ENCODE data around the gene MLXIP.

Gene MLXIP

DNA sequence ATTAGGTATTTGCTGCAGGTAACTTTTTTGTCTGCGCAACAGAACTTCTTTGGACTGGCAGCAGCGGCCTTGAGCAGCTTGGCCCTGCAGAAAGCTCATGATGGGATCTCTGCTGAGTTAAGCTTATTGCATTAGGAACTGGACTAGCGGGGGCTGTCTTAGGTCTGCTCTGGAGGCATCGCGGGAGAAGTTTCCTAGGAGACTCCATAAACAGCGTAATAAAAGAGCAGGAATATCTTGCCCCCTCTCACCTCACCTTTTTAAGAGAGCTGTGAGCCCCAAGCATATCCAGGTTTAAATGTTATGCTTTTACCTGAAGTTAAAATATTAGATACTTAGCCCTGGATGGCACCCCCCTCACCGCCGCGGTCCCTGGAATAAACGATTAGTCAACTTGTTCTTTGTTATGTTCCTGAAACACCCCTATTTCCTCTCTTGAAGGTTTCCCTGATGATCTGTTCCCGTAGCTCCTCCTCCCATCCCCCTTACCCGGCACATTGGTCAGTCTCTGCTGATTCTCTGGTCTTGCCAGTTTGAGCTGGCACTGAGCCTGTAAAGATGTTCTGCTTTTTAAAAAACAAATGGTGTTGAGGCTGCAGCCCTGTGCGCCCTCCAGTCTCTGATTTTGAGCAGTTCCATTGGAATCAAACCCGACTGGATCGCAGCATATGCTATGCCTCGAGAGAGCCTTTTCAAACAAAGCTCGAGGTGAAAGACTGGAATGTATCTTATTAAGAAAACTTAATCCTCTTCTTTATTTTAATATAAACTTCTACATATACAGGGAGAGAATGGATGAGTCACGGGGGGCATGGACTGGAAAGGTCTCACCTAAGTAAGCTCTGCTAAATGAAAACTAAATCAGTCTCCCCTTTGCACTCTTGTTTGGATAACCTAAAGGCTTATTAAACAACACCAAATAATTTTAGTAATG lies 1.9 kb downstream of the MLXIP start:
- TF ChIP-seq FOXP2 (optimal IDR thresholded peaks at IDR 0.05; ENCODE audit: control extremely low read depth, extremely low read length, insufficient read depth): no peak
- TF ChIP-seq POLR2AphosphoS5 (IDR thresholded peaks at IDR 0.05; ENCODE audit: borderline replicate concordance, low read depth, low read length): no peak
- no peak for TF ChIP-seq EZH2 (IDR thresholded peaks at IDR 0.05)
- H3K27ac ChIP-seq: no peak overlapping the region
- H3K9me3 ChIP-seq (ENCODE audit: low read depth, low read length): no peaks in the 10 kb centered on the region
- peak overlapping the region; percentile 91 for H3K4me3 ChIP-seq
- H3K9ac ChIP-seq (ENCODE audit: insufficient read length): no peak overlapping the region
- no peaks in the 10 kb centered on the region; the same call in 1 of the 2 replicates for H3K36me3 ChIP-seq (ENCODE audit: insufficient read depth, low read length)
- DNase-seq (ENCODE audit: low read depth, low spot score): no peak

DNA sequence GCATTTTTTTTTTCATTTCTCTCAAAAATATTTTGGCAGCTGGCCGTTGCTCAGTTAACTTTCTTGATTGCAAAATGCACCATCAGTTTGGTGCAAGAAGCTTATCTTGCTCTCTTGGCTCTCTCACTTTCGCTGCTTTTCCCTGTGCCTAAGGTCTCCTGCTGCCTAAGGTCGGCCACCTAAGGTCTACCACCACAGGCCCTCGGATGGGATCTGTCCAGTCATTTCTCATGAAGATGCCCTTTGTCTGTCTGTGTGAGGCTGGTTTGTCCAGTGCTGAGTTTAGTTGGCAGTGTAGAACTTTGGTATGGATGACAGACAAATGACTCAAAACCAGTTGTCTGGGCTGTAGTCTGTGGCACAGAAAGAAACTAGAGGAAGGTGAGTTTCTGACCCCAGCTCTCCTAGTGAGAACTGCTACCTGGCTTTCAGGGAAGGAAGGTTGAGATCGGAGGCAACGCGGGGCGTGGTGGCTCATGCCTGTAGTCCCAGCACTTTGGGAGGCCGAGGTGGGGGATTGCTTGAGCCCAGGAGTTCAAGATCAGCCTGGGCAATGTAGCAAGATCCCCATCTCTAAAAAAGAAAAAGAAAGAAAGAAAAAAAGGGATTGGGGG lies 2.6 kb downstream of the MLXIP start:
- Histone ChIP-seq H3K36me3 (ENCODE audit: insufficient read depth, low read length) (no peaks in the 10 kb centered on the region; the same call in 1 of the 2 replicates), H3K9me3 (ENCODE audit: low read depth, low read length) (no peaks in the 10 kb centered on the region), H3K9ac (ENCODE audit: insufficient read length) (no peak overlapping the region), H3K4me3 (peak overlapping the region; percentile 44), H3K27ac (no peak overlapping the region)
- DNase-seq (ENCODE audit: low read depth, low spot score): no peak
- no peak for TF ChIP-seq POLR2AphosphoS5 (IDR thresholded peaks at IDR 0.05; ENCODE audit: borderline replicate concordance, low read depth, low read length)
- TF ChIP-seq EZH2 (IDR thresholded peaks at IDR 0.05): no peak
- no peak for TF ChIP-seq FOXP2 (optimal IDR thresholded peaks at IDR 0.05; ENCODE audit: control extremely low read depth, extremely low read length, insufficient read depth)

DNA sequence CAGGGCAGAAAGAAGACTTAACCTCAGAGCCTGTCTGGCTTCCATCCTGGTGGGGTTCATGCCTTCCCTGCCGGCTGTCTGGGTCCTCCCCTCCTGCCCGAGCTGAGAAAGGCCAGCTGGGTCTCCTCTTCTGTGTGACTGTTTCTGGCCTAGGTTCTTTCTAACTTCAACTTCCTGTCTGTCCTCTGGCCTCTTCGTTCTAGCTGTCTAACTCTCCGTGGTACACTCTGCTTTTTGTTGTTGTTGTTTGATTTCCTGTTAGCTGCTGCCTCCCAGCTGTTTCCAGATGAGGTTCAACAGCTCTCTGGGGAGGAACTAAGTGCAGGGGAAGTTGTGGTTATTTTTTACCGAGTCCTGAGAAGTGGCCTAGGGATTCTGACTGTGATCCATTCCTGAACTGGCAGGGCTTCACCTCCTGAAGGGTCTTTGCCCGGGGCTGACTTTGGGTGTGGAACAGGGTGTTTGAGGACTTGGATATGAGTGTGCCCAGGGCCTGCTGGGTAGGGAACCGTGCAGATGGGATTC lies 3.2 kb downstream of the MLXIP start:
- H3K4me3 ChIP-seq: peak overlapping the region; percentile 44

DNA sequence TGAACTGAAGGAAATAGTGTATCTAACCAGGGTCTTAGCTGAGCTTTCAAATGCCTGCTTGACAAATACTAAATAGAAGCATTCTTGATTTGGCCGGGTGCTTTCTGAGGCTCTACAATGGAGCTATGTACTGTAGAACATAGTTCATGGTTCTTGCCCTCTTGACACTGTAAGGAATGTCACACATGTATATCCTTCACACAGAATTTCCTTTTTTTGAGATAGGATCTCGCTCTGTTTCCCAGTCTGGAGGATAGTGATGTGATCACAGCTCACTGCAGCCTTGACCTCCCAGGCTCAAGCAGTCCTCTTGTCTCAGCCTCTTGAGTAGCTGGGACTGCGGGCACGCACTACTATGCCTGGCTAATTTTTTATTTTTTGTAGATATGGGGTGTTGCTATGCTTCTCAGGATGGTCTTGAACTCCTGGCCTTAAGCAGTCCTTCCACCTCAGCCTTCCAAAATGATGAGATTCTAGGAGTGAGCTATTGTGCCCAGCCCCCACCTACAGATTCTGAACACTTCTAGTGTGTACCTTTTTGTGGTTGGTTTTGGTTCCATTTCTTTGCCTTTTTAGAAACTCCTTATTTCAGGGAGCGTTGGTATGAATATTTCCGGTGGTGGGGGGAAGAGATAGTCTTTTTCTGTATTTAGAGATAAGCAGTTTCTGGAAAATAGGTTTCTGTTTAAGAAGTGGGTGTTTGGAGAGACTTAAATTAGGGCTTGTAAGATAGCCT lies 4.2 kb downstream of the MLXIP start:
- no peak for TF ChIP-seq POLR2AphosphoS5 (IDR thresholded peaks at IDR 0.05; ENCODE audit: borderline replicate concordance, low read depth, low read length)
- no peak for TF ChIP-seq FOXP2 (optimal IDR thresholded peaks at IDR 0.05; ENCODE audit: control extremely low read depth, extremely low read length, insufficient read depth)
- TF ChIP-seq EZH2 (IDR thresholded peaks at IDR 0.05): no peak
- Histone ChIP-seq H3K27ac (no peak overlapping the region), H3K9me3 (ENCODE audit: low read depth, low read length) (no peaks in the 10 kb centered on the region), H3K4me3 (no peak overlapping the region; the same call in 1 of the 2 replicates), H3K9ac (ENCODE audit: insufficient read length) (no peak overlapping the region), H3K36me3 (ENCODE audit: insufficient read depth, low read length) (no peaks in the 10 kb centered on the region; the same call in 1 of the 2 replicates)
- DNase-seq (ENCODE audit: low read depth, low spot score): no peak

More for the DNA sequence above, 3.2 kb downstream of the MLXIP start:
- Histone ChIP-seq H3K27ac (no peak overlapping the region), H3K36me3 (ENCODE audit: insufficient read depth, low read length) (no peaks in the 10 kb centered on the region; the same call in 1 of the 2 replicates), H3K9ac (ENCODE audit: insufficient read length) (no peak overlapping the region), H3K9me3 (ENCODE audit: low read depth, low read length) (no peaks in the 10 kb centered on the region)
- DNase-seq (ENCODE audit: low read depth, low spot score): no peak
- TF ChIP-seq FOXP2 (optimal IDR thresholded peaks at IDR 0.05; ENCODE audit: control extremely low read depth, extremely low read length, insufficient read depth) (no peak), EZH2 (IDR thresholded peaks at IDR 0.05) (no peak), POLR2AphosphoS5 (IDR thresholded peaks at IDR 0.05; ENCODE audit: borderline replicate concordance, low read depth, low read length) (no peak)

DNA sequence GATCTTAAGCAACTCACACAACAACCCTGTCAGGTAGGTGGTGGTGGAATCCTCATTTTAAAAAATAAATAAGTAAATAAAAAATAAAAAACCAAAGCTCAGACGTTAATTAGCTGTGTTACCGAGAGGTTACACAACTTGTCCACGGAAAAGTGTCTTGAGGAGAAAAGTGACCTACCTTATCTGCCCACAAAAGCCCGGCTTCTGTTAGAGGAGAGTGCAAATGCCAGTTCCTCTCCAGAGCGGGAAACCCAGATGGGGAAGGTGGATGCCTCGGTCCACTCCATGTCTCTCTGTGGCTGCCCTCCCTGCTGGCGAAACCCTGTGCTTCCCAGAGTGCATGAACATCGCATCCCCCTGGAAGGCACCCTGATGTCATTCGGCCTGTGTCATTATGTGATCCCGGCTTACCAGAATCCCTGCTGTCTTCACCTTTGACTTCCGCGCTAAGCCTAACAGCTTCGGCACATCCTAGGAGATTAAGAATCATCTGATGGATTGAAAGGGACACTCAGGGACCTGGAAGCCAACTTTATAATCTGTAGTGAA lies 6.4 kb downstream of the MLXIP start:
- Histone ChIP-seq H3K27ac (no peak overlapping the region), H3K4me3 (no peak overlapping the region), H3K9me3 (ENCODE audit: low read depth, low read length) (no peaks in the 10 kb centered on the region), H3K36me3 (ENCODE audit: insufficient read depth, low read length) (no peaks in the 10 kb centered on the region; the same call in 1 of the 2 replicates), H3K9ac (ENCODE audit: insufficient read length) (no peak overlapping the region)
- no peak for DNase-seq (ENCODE audit: low read depth, low spot score)
- TF ChIP-seq EZH2 (IDR thresholded peaks at IDR 0.05) (no peak), FOXP2 (optimal IDR thresholded peaks at IDR 0.05; ENCODE audit: control extremely low read depth, extremely low read length, insufficient read depth) (no peak), POLR2AphosphoS5 (IDR thresholded peaks at IDR 0.05; ENCODE audit: borderline replicate concordance, low read depth, low read length) (no peak)

DNA sequence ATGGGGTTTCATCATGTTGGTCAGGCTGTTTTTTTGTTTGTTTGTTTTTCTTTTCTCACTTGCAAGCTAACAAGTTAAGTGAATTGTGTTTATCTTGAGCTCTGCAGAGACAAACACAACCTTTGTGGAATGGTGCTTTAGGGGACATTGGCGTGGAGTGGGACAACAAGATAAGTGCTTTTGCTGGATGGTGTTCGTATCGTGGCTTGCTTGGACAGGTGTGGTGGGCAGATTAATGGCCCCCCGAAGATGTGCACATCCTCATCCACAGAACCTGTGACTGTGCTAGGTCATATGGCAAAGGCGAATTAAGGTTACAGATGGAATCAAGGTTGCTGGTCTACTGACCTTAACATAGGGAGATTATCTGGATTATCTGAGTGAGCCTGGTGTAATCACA lies 7.0 kb downstream of the MLXIP start:
- Histone ChIP-seq H3K36me3 (ENCODE audit: insufficient read depth, low read length) (no peaks in the 10 kb centered on the region; the same call in 1 of the 2 replicates), H3K4me3 (no peak overlapping the region), H3K9ac (ENCODE audit: insufficient read length) (no peak overlapping the region), H3K27ac (no peak overlapping the region), H3K9me3 (ENCODE audit: low read depth, low read length) (no peaks in the 10 kb centered on the region)
- DNase-seq (ENCODE audit: low read depth, low spot score): no peak
- no peak for TF ChIP-seq FOXP2 (optimal IDR thresholded peaks at IDR 0.05; ENCODE audit: control extremely low read depth, extremely low read length, insufficient read depth)
- TF ChIP-seq EZH2 (IDR thresholded peaks at IDR 0.05): no peak
- TF ChIP-seq POLR2AphosphoS5 (IDR thresholded peaks at IDR 0.05; ENCODE audit: borderline replicate concordance, low read depth, low read length): no peak

DNA sequence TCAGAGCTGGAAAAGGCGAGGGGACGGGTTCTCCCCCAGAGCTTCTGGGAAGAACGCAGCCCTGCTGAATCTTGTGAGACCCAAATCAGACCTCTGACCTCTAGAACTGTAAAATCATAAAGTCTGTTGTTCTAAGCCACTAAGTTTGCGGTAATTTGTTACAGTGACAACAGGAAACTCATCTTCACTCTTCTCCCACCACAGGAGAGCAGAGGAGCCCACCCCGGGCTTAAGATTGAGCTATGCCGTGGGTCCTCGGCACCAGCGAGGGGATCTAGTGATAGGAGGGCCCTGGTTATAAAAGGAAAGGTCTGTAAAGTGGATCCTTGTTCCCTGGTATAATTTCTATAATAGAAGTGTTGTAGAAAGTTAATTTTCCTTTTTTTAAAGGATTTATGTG lies 7.6 kb downstream of the MLXIP start:
- H3K9me3 ChIP-seq (ENCODE audit: low read depth, low read length): no peaks in the 10 kb centered on the region
- no peak overlapping the region for H3K4me3 ChIP-seq
- H3K36me3 ChIP-seq (ENCODE audit: insufficient read depth, low read length): no peaks in the 10 kb centered on the region; the same call in 1 of the 2 replicates
- H3K9ac ChIP-seq (ENCODE audit: insufficient read length): no peak overlapping the region
- DNase-seq (ENCODE audit: low read depth, low spot score): no peak
- no peak for TF ChIP-seq POLR2AphosphoS5 (IDR thresholded peaks at IDR 0.05; ENCODE audit: borderline replicate concordance, low read depth, low read length)
- no peak for TF ChIP-seq FOXP2 (optimal IDR thresholded peaks at IDR 0.05; ENCODE audit: control extremely low read depth, extremely low read length, insufficient read depth)
- TF ChIP-seq EZH2 (IDR thresholded peaks at IDR 0.05): no peak
- H3K27ac ChIP-seq: no peak overlapping the region

All from SK-N-MC (cell line).